Mesendoderm (in vitro differentiated cells): Measurements from ENCODE around the gene KIAA0232.

Experiments
- DNase-seq: peaks from one replicate; pipeline ENCODE4 v3.0.0; 2013
- H2AK5ac ChIP-seq: 2 replicates; pipeline ENCODE4 v1.6.1; 2013; ENCODE audit warnings: low read length, inconsistent platforms
- H2BK120ac ChIP-seq: 2 replicates; pipeline ENCODE4 v1.6.1; 2013; ENCODE audit warnings: low read depth, mild to moderate bottlenecking, low read length, moderate library complexity, mixed read lengths
- H2BK15ac ChIP-seq: replicated peaks from 2 replicates; pipeline ENCODE4 v1.6.1; 2013; ENCODE audit warnings: low read depth, mild to moderate bottlenecking, moderate library complexity
- H2BK5ac ChIP-seq: 2 replicates; pipeline ENCODE4 v1.6.1; 2013; ENCODE audit warnings: low read length, inconsistent platforms
- H3K18ac ChIP-seq: 2 replicates; pipeline ENCODE4 v1.6.1; 2013; ENCODE audit warnings: mild to moderate bottlenecking, low read length, mixed read lengths
- H3K23ac ChIP-seq: one replicate; pipeline ENCODE4 v1.6.1; 2013; ENCODE audit warnings: low read length
- H3K27ac ChIP-seq: 2 replicates; pipeline ENCODE4 v1.5.1; 2013; ENCODE audit warnings: low read depth, mild to moderate bottlenecking, inconsistent platforms, low read length, moderate library complexity
- H3K27me3 ChIP-seq: 2 replicates; pipeline ENCODE4 v1.6.1; 2013; ENCODE audit warnings: low read length, control low read depth, mild to moderate bottlenecking, inconsistent platforms; ENCODE audit not compliant: insufficient read depth, poor library complexity
- H3K36me3 ChIP-seq: 2 replicates; pipeline ENCODE4 v1.6.1; 2013; ENCODE audit warnings: low read length, inconsistent platforms; ENCODE audit not compliant: control insufficient read depth, insufficient read depth
- H3K4ac ChIP-seq: one replicate; pipeline ENCODE4 v1.6.1; 2013; ENCODE audit warnings: low read depth, mild to moderate bottlenecking, low read length, moderate library complexity
- H3K4me1 ChIP-seq: 2 replicates; pipeline ENCODE4 v1.6.1; 2013; ENCODE audit warnings: low read depth, low read length, inconsistent platforms; ENCODE audit not compliant: control insufficient read depth
- H3K4me2 ChIP-seq: 2 replicates; pipeline ENCODE4 v1.6.1; 2013; ENCODE audit warnings: low read length
- H3K4me3 ChIP-seq: 2 replicates; pipeline ENCODE4 v1.5.1; 2013; ENCODE audit warnings: mild to moderate bottlenecking, low read length
- H3K56ac ChIP-seq: one replicate; pipeline ENCODE4 v1.6.1; 2013; ENCODE audit warnings: low read length
- H3K79me1 ChIP-seq: 2 replicates; pipeline ENCODE4 v1.6.1; 2013; ENCODE audit warnings: low read length, inconsistent platforms
- H3K79me2 ChIP-seq: 2 replicates; pipeline ENCODE4 v1.6.1; 2013; ENCODE audit warnings: mild to moderate bottlenecking, low read length; ENCODE audit not compliant: control insufficient read depth, insufficient read depth
- H3K9ac ChIP-seq: 2 replicates; pipeline ENCODE4 v1.6.1; 2013; ENCODE audit warnings: low read length, inconsistent platforms
- H4K5ac ChIP-seq: one replicate; pipeline ENCODE4 v1.6.1; 2013; ENCODE audit warnings: low read length
- H4K8ac ChIP-seq: one replicate; pipeline ENCODE4 v1.6.1; 2013; ENCODE audit warnings: low read depth, mild to moderate bottlenecking, control low read depth, low read length, moderate library complexity
- WGBS: extraction: QIAGEN DNeasy Blood & Tissue Kit; methylation state at CpG from one replicate; pipeline ENCODE4 v1.1.7; 2013; ENCODE audit warnings: low lambda C conversion rate, missing lambda C conversion rate; ENCODE audit not compliant: insufficient coverage; ENCODE audit errors: extremely low coverage; 5-methylcytosine and 5-hydroxymethylcytosine counted together

The KIAA0232 gene

GRCh38 chr4:6771229-6771671 lies 11.3 kb upstream of the KIAA0232 start:
- Histone ChIP-seq H2AK5ac (no peak overlapping the region), H3K27ac (no peak overlapping the region), H4K5ac (no peak overlapping the region), H3K18ac (no peak overlapping the region), H3K79me1 (no peaks in the 10 kb centered on the region), H3K27me3 (no peaks in the 10 kb centered on the region), H3K36me3 (no peaks in the 10 kb centered on the region), H4K8ac (no peak overlapping the region), H2BK120ac (no peak overlapping the region), H2BK15ac (no peak overlapping the region), H3K4ac (no peak overlapping the region), H3K23ac (no peak overlapping the region), H3K56ac (no peak overlapping the region), H3K4me1 (no peaks in the 10 kb centered on the region), H2BK5ac (no peak overlapping the region), H3K79me2 (no peaks in the 10 kb centered on the region), H3K9ac (no peak overlapping the region), H3K4me2 (no peak overlapping the region), H3K4me3 (no peak overlapping the region)
- WGBS, result no CpG with 5 or more reads among the region's 8 CpGs
- no peak for DNase-seq

- no peak overlapping the region for H3K9ac ChIP-seq
- no CpG with 5 or more reads among the region's 10 CpGs for WGBS
- no peak overlapping the region for H4K5ac ChIP-seq
- H3K4me2 ChIP-seq, result no peak overlapping the region
- no peak overlapping the region for H4K8ac ChIP-seq
- H2AK5ac ChIP-seq, result no peak overlapping the region
- DNase-seq, result peak; percentile 26
- H3K56ac ChIP-seq, result no peak overlapping the region
- H3K27ac ChIP-seq, result no peak overlapping the region
- H3K4ac ChIP-seq, result no peak overlapping the region
- no peak overlapping the region for H2BK5ac ChIP-seq
- H3K23ac ChIP-seq, result no peak overlapping the region
- H3K18ac ChIP-seq, result no peak overlapping the region
- no peaks in the 10 kb centered on the region for H3K79me1 ChIP-seq
- no peaks in the 10 kb centered on the region for H3K4me1 ChIP-seq
- no peak overlapping the region for H3K4me3 ChIP-seq
- no peaks in the 10 kb centered on the region for H3K79me2 ChIP-seq
- no peak overlapping the region for H2BK120ac ChIP-seq
- H3K27me3 ChIP-seq, result no peaks in the 10 kb centered on the region
- H2BK15ac ChIP-seq, result no peak overlapping the region
- no peaks in the 10 kb centered on the region for H3K36me3 ChIP-seq
These were observed 10.2 kb upstream of the KIAA0232 start for GRCh38 chr4:6772223-6772928.

- H3K27ac ChIP-seq, result no peak overlapping the region
- no peak overlapping the region for H3K9ac ChIP-seq
- H4K8ac ChIP-seq, result no peak overlapping the region
- H3K27me3 ChIP-seq, result no peaks in the 10 kb centered on the region
- H2BK15ac ChIP-seq, result no peak overlapping the region
- H4K5ac ChIP-seq, result no peak overlapping the region
- no peak overlapping the region for H2BK5ac ChIP-seq
- H3K18ac ChIP-seq, result no peak overlapping the region
- H2AK5ac ChIP-seq, result no peak overlapping the region
- WGBS, result no CpG with 5 or more reads among the region's 6 CpGs
- H3K23ac ChIP-seq, result no peak overlapping the region
- no peak overlapping the region for H3K4me3 ChIP-seq
- H3K4me2 ChIP-seq, result no peak overlapping the region
- no peaks in the 10 kb centered on the region for H3K79me2 ChIP-seq
- no peaks in the 10 kb centered on the region for H3K4me1 ChIP-seq
- H3K36me3 ChIP-seq, result no peaks in the 10 kb centered on the region
- H3K56ac ChIP-seq, result no peak overlapping the region
- no peak overlapping the region for H3K4ac ChIP-seq
- no peak overlapping the region for H2BK120ac ChIP-seq
- H3K79me1 ChIP-seq, result no peaks in the 10 kb centered on the region
- DNase-seq, result no peak
These were observed 9.4 kb upstream of the KIAA0232 start for GRCh38 chr4:6773106-6773505.

GRCh38 chr4:6773616-6774540 lies 8.6 kb upstream of the KIAA0232 start:
- no peak overlapping the region for H2AK5ac ChIP-seq
- DNase-seq, result no peak
- H3K18ac ChIP-seq, result no peak overlapping the region
- no peak overlapping the region for H2BK120ac ChIP-seq
- H3K4me2 ChIP-seq, result no peak overlapping the region
- no peaks in the 10 kb centered on the region for H3K36me3 ChIP-seq
- no peak overlapping the region for H3K27ac ChIP-seq
- H3K4me1 ChIP-seq, result no peaks in the 10 kb centered on the region
- no CpG with 5 or more reads among the region's 16 CpGs for WGBS
- no peak overlapping the region for H3K23ac ChIP-seq
- H3K56ac ChIP-seq, result no peak overlapping the region
- H2BK15ac ChIP-seq, result no peak overlapping the region
- H3K27me3 ChIP-seq, result no peaks in the 10 kb centered on the region
- H2BK5ac ChIP-seq, result no peak overlapping the region
- H3K9ac ChIP-seq, result no peak overlapping the region
- no peak overlapping the region for H4K5ac ChIP-seq
- H3K4ac ChIP-seq, result no peak overlapping the region
- H4K8ac ChIP-seq, result no peak overlapping the region
- H3K4me3 ChIP-seq, result no peak overlapping the region
- no peaks in the 10 kb centered on the region for H3K79me1 ChIP-seq
- no peaks in the 10 kb centered on the region for H3K79me2 ChIP-seq

- no peak overlapping the region for H3K4ac ChIP-seq
- H2AK5ac ChIP-seq, result no peak overlapping the region
- WGBS, result no CpG with 5 or more reads among the region's 7 CpGs
- no peak overlapping the region for H4K5ac ChIP-seq
- no peak overlapping the region for H3K27ac ChIP-seq
- no peak overlapping the region for H3K4me3 ChIP-seq
- H3K79me2 ChIP-seq, result no peaks in the 10 kb centered on the region
- no peak overlapping the region for H3K56ac ChIP-seq
- H3K18ac ChIP-seq, result no peak overlapping the region
- H3K4me2 ChIP-seq, result no peak overlapping the region
- no peak overlapping the region for H4K8ac ChIP-seq
- no peaks in the 10 kb centered on the region for H3K27me3 ChIP-seq
- no peak overlapping the region for H2BK5ac ChIP-seq
- H3K79me1 ChIP-seq, result no peaks in the 10 kb centered on the region
- H2BK15ac ChIP-seq, result no peak overlapping the region
- H3K4me1 ChIP-seq, result no peaks in the 10 kb centered on the region
- no peak overlapping the region for H3K23ac ChIP-seq
- no peak overlapping the region for H3K9ac ChIP-seq
- no peak for DNase-seq
- no peak overlapping the region for H2BK120ac ChIP-seq
- no peaks in the 10 kb centered on the region for H3K36me3 ChIP-seq
These were observed 6.8 kb upstream of the KIAA0232 start for GRCh38 chr4:6775746-6776145.
